ENCODE measurements around the gene ZNF407.

The ZNF407 gene

GRCh38 chr18:75052475-75052874 lies 454.8 kb downstream of the ZNF407 start:
- no peak for DNase-seq (ENCODE audit: low spot score)

- DNase-seq (ENCODE audit: low spot score) = no peak
These were observed 455.5 kb downstream of the ZNF407 start for GRCh38 chr18:75053028-75053629.

GRCh38 chr18:75054046-75054445 lies 456.4 kb downstream of the ZNF407 start:
- no peak for DNase-seq (ENCODE audit: low spot score)

GRCh38 chr18:75054611-75055010 lies 456.9 kb downstream of the ZNF407 start:
- DNase-seq (ENCODE audit: low spot score) = no peak

GRCh38 chr18:75057169-75057960 lies 459.7 kb downstream of the ZNF407 start:
- no peak for DNase-seq (ENCODE audit: low spot score)

- DNase-seq (ENCODE audit: low spot score) = no peak
These were observed 462.5 kb downstream of the ZNF407 start for GRCh38 chr18:75060185-75060584.

- DNase-seq (ENCODE audit: low spot score) = no peak
These were observed 464.7 kb downstream of the ZNF407 start for GRCh38 chr18:75062297-75062886.

- no peak for DNase-seq (ENCODE audit: low spot score)
These were observed 465.5 kb downstream of the ZNF407 start for GRCh38 chr18:75063196-75063595.

GRCh38 chr18:75063615-75064512 lies 466.2 kb downstream of the ZNF407 start:
- DNase-seq (ENCODE audit: low spot score) = no peak

GRCh38 chr18:75064513-75064905 lies 466.8 kb downstream of the ZNF407 start:
- DNase-seq (ENCODE audit: low spot score) = no peak

- DNase-seq (ENCODE audit: low spot score) = no peak
These were observed 467.8 kb downstream of the ZNF407 start for GRCh38 chr18:75065251-75066000.

- no peak for DNase-seq (ENCODE audit: low spot score)
These were observed 468.6 kb downstream of the ZNF407 start for GRCh38 chr18:75066021-75066880.

- DNase-seq (ENCODE audit: low spot score) = no peak
These were observed 469.3 kb downstream of the ZNF407 start for GRCh38 chr18:75066936-75067335.

- no peak for DNase-seq (ENCODE audit: low spot score)
These were observed 470.5 kb downstream of the ZNF407 start for GRCh38 chr18:75067996-75068645.

GRCh38 chr18:75068682-75069435 lies 471.2 kb downstream of the ZNF407 start:
- no peak for DNase-seq (ENCODE audit: low spot score)

GRCh38 chr18:75070235-75070624 lies 472.6 kb downstream of the ZNF407 start:
- no peak for DNase-seq (ENCODE audit: low spot score)

- no peak for DNase-seq (ENCODE audit: low spot score)
These were observed 473.2 kb downstream of the ZNF407 start for GRCh38 chr18:75070625-75071483.

- DNase-seq (ENCODE audit: low spot score) = no peak
These were observed 473.8 kb downstream of the ZNF407 start for GRCh38 chr18:75071484-75071785.
